Measurements from ENCODE around the gene MEF2C.

Gene MEF2C

GRCh38 chr5:88671106-88671504 lies 211.9 kb downstream of the MEF2C start:
- DNase-seq, result no peak

DNA sequence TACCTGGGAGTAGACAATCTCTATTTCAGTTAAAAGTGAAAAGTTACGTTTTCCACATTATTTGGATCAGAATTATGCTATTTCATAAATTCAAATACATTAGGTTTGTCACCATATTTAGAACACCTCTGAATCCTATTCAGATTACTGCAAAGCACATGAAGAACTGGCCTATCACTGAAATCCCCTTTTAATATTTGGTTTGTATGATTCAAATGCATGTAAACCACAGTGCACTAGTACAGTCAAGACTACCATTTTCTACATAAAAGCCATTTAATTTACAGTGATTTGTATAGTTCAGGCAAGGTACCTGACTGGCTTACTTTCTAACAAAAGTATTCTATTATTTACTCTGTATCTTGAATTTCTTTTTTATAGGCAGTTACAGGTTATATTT lies 212.5 kb downstream of the MEF2C start:
- no peak for DNase-seq

- DNase-seq, result no peak
Measured at GRCh38 chr5:88669371-88670050, 213.5 kb downstream of the MEF2C start.

DNA sequence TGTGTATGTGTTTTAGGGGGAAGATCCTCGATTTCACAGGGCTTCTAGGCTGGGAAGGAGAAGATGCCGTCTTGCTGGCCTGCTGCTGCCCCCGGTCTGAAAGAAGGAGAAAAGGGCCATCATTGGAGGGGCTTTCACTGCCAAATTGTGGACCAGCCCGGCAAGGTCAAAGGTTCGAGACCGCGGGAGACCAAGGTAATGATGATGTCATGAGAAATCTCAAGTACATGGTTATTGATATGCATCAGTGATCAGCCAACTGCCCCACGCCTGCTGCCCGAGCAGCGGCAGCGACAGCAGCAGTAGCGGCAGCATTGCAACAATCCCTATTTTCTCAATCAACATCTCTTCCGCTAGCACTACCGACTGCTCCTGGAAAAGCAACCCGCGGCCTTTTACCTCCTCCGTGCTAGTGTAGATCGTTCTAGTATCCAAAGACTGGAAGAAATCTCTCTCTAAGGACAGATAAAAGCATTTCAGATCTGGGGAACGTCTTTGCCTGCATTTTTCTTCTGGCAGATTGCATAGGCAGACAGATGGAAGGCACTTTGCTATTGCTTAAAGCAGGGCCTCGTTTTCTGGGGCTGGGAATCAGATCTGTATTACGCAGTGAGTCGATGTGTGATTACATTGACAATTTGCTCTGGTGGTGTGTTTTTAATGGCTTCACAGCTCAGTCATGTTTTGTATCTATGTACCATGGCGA lies 215.3 kb downstream of the MEF2C start:
- no peak for DNase-seq
